Measurements from ENCODE around the gene CDH13.

- TF ChIP-seq CTCF (conservative IDR thresholded peaks at IDR 0.05; ENCODE audit: low read depth in 2 of 2), result no peak
- TF ChIP-seq EZH2phosphoT487 (IDR thresholded peaks at IDR 0.05; ENCODE audit: unreplicated experiment), result no peak
- no peak for TF ChIP-seq POLR2AphosphoS5 (IDR thresholded peaks at IDR 0.05; ENCODE audit: low read depth)
- no peak for TF ChIP-seq EZH2 (IDR thresholded peaks at IDR 0.05; ENCODE audit: low read depth, unreplicated experiment)
- no peak for TF ChIP-seq ZNF462 (CRISPR knock-in tag; IDR thresholded peaks at IDR 0.05)
- no peak for TF ChIP-seq ZNF331 (CRISPR knock-in tag; IDR thresholded peaks at IDR 0.05; ENCODE audit: low read depth)
Observed at GRCh38 chr16:83128041-83128440, 501.3 kb downstream of the CDH13 start.

Data from GM23338 (cell line).